ENCODE data around the gene ZFYVE21.

ZFYVE21 gene

DNA sequence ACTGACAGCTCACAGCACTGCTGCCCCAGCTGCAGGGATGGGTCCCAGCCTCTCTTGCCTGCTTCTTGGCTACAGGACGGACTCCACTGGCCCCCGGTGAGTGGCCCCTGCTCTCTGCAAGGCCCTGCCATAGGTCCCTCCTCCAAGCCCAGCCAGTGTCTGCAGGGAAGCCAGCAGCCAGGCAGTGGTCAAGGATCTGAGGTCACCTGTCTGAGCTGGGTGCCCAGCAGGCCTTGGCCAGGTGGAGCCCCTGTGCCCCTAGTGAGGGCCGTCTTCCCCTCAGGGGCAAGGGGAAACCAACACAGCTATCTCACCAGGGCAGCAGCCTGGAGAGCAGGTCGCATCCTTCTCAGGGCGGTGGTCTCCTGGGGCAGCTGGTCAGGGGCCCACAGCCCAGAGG is 13.5 kb upstream of the ZFYVE21 start:
- intact Hi-C loops (cut with DNase I): loop anchor here (10.0 kb wide), 1 partner anchor 67 kb away; no protein-coding TSS in a partner anchor
- no peak for DNase-seq

DNA sequence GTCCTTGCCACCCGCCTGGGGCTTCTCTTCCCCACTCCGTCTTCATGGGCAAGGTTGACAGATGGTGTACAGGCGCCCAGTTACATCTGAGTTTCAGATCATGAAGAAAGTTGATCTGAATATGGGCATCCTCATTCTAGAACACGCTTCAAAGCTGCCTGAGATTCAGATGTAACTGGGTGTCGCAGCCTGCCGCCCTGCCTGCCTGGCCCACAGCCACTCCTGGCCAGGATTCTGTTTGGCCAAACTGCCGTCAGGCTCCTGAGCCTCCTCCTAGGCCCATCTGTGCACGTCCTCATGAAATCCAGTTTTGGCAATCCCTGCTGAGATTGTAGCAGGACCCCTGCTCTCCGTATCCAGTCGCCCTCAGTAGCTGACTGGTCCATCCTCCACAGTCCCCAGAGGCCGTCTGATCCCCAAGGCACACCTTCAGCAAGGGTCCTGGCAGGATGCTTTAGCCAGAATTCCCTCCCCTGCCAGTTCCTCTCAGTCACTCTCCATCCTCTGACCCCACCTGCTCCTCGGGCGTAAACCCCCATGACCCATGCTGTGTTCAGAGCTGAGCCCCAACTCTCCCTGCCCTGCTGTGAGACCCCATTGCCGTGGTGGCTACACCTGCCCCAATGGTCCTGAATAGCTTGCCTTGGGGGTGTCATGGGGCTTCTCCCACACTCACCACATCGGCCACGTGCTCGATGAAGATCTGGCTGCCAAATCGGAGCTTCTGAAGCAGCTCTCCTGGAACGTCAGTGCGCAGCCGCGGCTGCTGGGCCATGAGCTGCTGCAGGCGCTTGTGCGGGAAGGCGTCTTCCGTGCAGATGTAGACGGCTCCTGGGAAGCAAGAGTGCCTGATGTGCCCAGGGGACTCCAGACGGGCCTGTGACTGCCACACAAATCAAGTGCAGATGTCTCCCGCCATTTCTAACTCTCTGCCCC is 12.8 kb upstream of the ZFYVE21 start:
- intact Hi-C loops (cut with DNase I): loop anchor here (10.0 kb wide), 1 partner anchor 68 kb away; no protein-coding TSS in a partner anchor
- DNase-seq: no peak

DNA sequence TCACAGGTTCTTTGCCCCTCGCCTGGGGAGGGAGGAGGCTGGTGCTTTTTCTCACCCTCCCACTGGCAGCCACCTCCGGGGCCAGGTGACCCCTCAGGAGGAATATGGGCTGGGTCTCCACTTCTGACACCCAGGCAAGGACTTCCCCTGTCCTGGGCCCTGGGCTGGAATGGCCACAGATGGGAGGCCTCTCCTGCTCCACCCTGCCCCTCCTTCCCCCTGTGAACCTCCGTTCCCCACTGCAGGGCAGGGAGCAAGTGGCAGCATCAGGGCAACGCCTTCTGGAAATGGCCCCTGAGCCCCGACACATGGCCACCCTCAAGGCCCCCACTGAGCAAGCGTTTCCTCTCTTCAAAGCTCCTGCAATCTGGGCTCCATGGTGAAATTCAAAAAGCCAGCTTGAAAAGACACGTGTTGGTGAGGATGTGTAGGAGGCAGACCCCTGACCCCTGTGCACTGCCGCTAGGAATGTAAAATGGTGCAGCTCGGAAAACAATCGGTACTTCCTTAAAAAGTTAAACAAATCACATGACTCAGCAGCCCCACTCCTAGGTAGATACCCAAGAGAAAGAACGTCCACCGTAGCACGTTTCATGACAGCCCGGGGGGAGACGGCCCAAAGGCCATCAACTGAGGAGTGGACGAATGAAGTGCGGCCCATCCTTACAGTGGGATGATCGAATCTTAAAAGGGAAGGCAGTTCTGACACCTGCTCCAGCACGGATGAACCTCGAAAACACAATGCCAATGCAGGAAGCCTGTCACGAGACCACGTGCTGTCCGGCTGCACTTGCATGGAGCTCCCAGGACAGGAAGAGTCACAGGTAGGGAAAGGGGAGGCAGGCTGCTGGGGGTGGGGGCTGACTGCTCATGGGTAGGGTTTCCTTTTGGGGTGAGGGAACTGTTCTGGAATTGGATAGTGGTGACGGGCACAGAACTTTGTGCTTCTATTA is 11.9 kb upstream of the ZFYVE21 start:
- intact Hi-C loops (cut with DNase I): loop anchor here (10.0 kb wide), 1 partner anchor 69 kb away; no protein-coding TSS in a partner anchor
- DNase-seq: no peak

DNA sequence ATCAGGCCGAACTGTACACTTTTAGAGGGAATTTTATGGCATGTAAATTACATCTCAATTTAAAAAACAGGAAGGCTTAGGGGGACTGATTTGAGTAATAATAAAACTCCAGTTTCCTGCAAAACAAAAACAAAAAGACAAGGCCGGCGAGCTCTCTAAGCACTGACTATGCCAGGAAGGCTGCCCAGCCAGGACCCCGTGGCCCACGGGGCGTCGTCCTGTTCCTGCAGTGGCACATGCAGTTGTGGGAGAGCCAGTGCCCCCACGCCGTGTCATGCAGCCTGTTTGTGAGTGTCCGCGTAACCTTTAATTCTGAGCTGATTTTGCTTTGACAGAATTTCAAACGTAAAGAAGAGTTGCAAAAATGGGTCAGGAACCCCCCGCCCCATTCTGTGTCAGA is 10.9 kb upstream of the ZFYVE21 start:
- DNase-seq: no peak
- intact Hi-C loops (cut with DNase I): loop anchor here (10.0 kb wide), 1 partner anchor 70 kb away; no protein-coding TSS in a partner anchor

DNA sequence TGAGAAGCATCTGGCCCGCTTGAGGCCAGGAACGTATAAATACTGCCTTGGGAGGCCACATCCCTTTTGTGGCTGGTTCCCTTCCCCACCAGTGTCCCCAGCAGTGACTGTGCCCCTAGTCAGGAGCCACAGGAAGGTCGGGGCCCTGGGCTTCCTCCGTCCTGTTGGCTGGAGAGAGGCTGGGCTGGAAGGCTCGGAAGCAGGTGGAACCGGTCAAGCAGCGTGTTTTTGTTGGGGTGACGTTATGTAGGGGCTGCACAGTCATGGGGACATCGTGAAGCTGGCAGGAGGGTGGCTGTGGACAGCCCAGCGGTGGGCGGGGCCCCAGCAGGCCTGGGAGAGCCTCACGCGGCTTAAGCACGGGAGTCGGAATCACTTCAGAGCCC is 10.5 kb upstream of the ZFYVE21 start:
- no peak for DNase-seq
- intact Hi-C loops (cut with DNase I): loop anchor here (10.0 kb wide), 1 partner anchor 70 kb away; no protein-coding TSS in a partner anchor

DNA sequence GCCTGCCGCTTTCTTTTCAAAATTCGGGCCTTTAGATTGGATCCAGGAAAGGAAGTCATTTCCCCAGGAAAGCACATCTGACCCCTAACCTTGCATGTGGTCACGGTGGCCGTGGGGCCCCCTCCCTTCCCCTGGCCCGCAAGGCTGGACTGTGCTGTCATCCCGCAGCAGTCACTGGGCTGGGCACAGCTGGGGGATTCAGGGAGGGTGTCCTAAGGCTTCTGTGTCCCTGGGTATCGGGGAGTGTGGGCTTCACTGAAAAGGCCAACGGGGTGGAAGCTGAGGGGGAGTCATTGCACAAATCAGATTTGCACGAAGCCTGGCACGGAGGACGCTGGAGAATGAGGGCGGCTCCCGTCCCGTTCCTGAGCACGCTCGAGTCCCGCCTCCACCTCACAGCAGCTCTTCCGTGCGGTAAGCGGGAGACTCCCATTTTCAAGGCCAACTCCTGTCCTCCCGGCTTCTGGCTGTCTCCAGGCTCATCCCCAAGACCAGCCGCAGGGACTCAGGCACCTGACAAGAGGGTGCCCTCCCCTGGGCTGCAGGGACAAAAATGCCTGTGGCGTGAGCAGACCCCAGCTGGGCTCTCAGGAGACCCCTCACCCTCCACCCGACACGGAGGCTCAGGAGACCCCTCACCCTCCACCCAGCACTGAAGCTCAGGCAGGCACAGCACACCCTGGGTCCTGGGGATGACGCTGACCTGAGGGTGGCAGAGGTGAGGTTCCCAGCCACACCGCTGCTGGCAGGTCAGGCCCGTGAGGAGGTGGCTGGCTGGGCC is 9.9 kb upstream of the ZFYVE21 start:
- peak in 3 of 42 donors; percentile 24 to 59 (median 55) for DNase-seq
- intact Hi-C loops (cut with DNase I): loop anchor here (10.0 kb wide), 1 partner anchor 71 kb away; no protein-coding TSS in a partner anchor

DNA sequence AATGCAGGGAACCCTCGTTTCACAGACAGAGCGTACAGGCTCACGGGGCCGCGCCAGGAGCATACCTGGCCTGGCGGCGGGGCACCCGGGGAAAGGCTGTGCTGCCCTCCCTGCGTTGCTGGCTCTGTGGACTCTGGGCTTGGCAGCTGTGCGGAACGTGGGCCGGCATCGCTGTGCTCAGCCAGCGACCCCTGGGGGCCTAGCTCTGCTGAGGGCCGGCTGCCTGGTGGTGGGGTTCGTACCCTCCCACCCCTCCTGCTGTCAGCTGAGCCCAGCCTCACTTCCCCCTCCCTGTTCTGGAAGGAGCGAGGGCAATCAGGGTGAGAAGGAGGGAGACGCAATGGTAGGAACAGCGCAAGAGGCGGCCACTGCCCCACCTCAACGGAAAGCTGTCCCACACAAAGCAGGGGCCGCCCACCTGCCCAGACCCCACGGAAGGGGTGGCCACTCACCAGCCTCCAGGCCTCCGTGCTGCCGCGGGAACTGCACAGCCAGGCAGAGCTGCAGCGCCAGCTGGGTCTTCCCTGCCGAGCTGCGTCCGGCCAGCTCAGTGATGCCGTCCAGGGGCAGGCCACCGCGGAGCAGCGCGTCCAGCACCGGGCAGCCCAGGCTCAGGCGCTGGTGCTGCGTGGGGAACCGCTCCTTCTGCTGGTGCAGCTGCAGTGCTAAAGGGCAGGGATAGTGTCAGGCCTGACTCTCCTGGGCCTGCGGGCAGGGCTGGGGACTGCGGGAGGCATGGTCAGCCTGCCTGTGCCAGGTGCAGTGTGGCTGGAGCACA is 8.9 kb upstream of the ZFYVE21 start:
- intact Hi-C loops (cut with DNase I): loop anchor here (10.0 kb wide), 1 partner anchor 72 kb away; no protein-coding TSS in a partner anchor
- no peak for DNase-seq

DNA sequence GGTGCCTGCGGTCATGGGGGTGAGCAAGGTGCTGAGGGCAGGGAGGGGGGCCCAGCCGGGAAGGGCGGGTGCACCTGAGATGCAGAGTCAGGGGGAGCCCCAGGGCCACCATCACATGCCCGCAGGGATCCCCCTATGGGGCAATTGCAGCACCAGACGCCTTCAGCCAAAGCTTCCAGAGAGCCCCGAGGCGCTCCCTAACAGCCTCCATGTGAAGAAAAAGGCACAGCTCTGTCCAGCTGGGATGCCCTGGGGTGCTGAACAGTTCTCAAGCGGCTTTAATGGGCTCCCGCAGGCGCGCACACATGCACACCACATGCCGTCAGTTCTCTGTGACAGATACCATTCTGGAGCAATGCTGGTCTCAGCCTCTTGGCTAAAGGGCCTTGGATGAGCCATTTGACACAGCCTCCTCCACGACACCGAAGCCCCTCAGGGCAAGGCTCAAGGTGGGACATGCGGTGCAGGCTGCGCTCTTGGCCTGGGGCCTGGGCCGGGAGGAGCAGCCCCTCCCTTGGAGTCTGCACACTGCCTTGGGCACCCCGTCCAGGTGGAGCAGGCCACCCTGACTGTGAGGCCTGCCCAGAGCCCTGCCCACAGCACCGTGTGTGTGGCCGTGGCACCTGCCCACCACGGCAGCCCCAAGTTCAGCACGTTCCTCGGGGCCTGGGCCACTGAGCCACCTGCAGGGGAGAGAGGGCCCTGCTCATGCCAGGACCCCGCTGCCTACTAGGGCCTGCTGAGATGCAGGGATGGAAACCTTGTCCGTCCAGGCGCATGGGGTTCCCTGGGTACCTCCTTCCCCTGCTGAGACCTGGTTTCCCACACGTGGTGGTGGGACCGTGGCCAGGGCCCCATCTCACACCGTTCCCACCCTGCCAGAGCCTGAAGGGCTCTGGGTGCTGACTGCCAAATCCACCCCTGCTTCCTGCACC is 8.0 kb upstream of the ZFYVE21 start:
- DNase-seq: no peak
- intact Hi-C loops (cut with DNase I): loop anchor here (10.0 kb wide), 1 partner anchor 73 kb away; no protein-coding TSS in a partner anchor

DNA sequence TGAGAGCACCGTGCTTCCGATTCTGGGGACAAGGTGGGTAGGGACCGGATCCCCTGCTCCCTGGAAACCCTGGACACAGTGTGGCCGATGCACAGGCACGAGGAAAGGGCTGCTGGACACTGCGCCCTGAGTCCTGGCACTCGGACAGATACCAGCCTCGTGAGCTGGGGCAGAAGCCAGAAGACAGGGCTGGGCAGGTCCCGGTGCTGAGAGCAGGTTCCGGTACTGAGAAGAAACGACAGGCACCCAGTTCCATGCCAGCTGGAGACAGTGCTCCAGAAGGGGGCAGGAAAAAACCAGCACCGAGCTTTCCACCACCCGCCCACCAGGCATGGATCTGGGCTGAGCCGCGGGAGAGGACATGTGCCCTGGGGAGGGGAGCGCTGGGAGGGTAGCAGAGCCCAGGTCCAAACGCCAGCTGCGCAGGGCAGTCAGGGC is 6.8 kb upstream of the ZFYVE21 start:
- peak in 23 of 42 donors; percentile 27 to 74 (median 48) for DNase-seq
- intact Hi-C loops (cut with DNase I): loop anchor here (10.0 kb wide), 1 partner anchor 74 kb away; no protein-coding TSS in a partner anchor

DNA sequence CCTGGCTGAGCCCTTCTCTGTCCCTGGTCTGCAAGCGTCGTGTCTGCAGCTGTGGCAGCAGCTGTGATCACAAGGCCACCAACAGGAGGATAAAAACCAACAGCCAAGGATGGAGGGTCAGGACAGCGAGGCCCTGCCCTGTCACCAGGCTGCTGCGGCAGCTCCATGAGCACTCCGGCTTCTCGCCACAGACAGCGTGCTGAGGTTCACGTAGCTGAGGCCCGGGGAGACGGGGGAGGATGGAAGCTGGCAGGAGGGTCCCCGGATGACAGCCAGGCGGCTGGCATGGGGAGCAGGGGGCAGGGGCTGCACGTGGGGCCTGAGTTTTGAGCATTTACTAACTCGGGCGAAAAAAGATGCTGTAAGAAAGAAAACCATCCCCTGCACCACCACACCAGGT is 5.8 kb upstream of the ZFYVE21 start:
- intact Hi-C loops (cut with DNase I): loop anchor here (10.0 kb wide), 2 partner anchors 75 to 135 kb away; no protein-coding TSS in a partner anchor
- no peak for DNase-seq

DNA sequence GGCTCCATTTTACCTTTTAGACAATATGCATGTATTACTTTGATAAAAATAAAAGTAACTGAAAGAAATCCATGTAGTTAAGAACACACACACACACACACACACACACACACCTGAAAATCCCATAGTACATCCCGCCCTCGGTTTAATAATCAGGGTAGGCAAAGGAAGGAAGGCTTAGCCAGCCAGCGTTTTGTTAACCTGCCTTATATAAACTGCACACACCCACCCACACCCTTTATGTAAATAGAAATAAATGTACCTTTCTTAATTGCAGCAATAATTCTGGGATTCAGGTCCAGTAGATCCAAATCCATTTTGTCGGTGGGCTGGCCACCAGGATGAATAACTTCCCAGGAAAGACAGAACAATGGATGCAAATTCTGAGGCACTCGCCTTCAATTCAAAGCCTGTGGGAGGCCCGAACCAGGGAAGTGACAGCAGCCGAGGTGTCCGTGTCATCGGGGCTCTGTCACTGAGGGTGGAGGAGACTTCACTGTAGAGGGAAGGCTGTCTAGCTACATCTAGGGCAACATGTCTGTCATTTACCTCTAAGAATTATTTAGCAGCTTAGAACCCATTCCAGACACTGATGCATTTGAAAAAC is 4.7 kb upstream of the ZFYVE21 start:
- no peak for DNase-seq
- intact Hi-C loops (cut with DNase I): loop anchor here (10.0 kb wide), 1 partner anchor 136 kb away; no protein-coding TSS in a partner anchor

DNA sequence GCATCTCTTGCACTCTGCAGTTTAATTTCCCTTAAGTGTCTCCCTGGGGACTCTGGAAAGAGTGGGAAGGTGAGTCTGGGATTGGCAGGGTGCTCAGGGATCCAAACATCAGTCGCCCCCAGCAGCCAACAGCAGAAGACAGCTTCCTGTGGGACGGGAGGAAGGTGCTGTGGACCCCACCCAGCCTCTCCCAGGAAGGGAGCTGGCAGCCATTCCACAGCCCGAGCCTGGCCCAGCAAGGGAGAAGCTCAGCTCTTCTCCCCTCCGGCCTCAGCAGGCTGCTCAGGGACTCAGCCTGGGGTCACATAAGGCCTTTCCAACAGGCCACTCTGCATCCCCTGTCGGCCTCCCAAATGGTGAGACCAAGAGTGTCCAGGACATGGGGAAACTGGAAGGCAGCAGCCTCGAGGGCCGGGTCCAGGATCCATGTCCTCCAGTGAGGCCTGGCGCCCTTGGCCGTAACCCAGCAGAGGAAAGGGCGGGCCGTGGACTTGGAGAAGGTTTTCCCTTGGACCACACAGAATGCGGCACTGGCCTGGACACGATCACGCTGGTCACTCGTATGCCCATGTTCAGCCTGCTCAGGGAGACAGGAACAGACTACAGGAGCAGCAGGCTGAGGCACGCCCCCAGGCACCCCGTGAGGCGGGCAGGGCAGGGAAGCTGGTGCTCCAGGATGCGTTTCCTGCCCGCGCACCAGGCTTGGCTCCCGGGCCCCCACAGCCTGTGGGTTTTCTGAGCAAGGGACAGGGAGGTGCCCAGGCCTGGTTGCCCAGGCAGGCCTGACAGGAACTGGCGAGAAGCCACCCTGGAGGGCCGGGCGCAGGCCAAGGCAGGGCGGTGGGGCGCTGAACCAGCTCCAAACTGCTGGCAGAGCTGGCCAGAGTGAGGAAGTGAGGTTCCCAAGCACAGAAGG is 3.8 kb upstream of the ZFYVE21 start:
- intact Hi-C loops (cut with DNase I): loop anchor here (10.0 kb wide), 1 partner anchor 137 kb away; no protein-coding TSS in a partner anchor
- DNase-seq: peak in 27 of 42 donors; percentile 25 to 77 (median 61)

DNA sequence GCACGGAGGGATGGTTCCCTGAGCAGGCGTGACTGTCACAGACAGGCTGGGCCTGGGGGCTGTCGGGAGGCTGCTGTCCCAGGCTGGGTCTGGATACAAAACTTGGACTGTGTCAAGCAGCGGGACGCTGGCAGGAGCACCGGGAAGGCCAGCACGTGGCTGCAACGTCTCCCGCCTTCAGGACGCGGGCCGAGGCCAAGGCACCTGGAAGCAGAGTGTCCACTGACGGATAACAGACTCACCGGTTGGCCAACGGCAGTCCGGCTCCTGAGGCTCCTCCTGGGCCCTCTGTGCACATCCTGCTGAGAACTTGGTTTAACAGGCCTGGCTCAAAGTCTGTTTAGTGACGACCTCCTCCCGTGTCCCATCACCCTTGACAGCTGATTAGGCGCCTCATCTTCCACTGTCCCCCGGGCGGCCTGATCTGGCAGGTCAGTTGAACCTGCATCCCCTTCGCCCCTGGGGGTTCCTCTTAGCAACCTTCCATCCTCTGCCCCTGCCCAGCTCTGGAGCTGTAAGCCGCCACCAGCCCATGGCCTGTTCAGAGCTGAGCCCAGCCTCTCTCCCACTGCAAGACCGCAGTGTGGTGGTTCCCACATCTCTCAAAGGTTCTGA is 2.9 kb upstream of the ZFYVE21 start:
- no peak for DNase-seq

More for the DNA sequence above, 2.9 kb upstream of the ZFYVE21 start:
- intact Hi-C loops (cut with DNase I): loop anchor here (10.0 kb wide), 1 partner anchor 138 kb away; no protein-coding TSS in a partner anchor
